HG03439 (cell line): Measurements from ENCODE around the gene RCAN3.
"Not testable (repeated sequence)": the region's sequence is repeated elsewhere in the genome, so short reads cannot be mapped to it uniquely, and the experiment has no call there.

ENCODE experiments used
- ATAC-seq: cut with Tn5 transposase; IDR thresholded peaks from one replicate; pipeline ENCODE4 v1.9.1; 2021; ENCODE audit warnings: mild to moderate bottlenecking, moderate library complexity; ENCODE audit not compliant: unreplicated experiment

Gene RCAN3

DNA sequence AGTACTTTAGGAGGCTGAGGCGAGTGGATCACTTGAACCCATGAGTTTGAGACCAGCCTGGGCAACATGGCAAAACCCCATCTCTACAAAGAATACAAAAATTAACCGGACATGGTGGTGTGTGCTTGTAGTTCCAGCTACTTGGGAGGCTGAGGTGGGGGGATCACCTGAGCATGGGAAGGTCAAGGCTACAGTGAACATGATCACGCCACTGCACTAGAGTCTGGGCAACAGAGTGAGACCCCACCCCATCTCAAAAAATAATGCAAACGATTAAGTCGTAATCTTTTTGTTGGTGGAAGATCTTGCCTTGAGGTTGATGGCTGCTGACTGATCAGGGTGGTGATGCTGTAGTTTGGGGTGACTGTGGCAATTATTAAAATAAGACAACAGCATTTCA, 6.3 kb downstream of the RCAN3 start:
- no peak for ATAC-seq

- no peak for ATAC-seq
These were observed 11.1 kb downstream of the RCAN3 start for GRCh38 chr1:24513706-24514105.

DNA sequence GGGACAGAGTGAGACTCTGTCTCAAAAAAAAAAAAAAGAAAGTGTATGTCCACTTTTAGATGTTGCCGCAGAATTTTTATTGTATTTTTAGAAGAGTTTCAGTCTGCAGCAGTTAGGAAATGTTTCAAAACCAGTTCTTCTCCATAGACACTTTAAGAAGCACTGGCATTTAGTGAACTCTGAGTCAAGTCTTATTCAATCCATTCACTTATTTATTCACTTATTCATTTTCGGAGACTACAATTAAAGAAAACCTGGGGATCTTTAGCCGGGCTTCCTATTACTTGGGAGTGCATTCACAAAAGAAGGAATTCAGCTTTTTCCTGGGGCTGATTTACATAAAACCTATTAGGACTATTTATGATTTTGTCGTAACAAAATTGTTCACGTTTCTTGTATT, 12.3 kb downstream of the RCAN3 start:
- no peak for ATAC-seq

GRCh38 chr1:24515671-24516209, 13.1 kb downstream of the RCAN3 start:
- not testable (repeated sequence) for ATAC-seq

GRCh38 chr1:24516506-24516905, 13.9 kb downstream of the RCAN3 start:
- no peak for ATAC-seq

DNA sequence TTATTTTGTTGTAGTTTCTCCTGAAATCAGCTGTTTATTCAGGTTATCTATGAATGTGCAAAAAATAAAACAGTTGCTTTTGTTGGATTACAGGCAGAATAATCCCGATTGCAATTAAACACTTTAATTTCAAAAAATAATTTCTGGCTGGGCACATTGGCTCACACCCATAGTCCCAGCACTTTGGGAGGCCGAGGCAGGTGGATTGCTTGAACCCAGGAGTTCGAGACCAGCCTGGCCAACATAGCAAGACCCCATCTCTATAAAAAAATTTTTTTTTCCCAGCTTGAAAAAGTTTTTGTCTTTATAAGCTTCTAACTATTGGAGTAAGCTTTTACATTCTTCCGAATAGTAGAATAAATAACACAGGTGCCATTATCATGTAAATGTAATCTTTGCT, 15.3 kb downstream of the RCAN3 start:
- no peak for ATAC-seq

DNA sequence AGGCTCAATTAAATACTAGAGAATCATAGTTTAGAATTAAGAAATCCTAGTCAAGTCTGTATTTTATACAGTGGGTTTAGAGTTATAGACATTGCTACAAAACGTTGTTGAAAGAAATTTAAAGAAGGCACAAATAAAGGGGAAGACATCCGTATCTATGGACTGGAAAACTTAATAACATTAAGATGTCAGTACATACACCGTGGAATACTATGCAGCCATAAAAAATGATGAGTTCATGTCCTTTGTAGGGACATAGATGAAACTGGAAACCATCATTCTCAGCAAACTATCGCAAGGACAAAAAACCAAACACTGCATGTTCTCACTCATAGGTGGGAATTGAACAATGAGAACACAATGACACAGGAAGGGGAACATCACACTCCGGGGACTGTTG, 17.6 kb downstream of the RCAN3 start:
- ATAC-seq = not testable (repeated sequence)

DNA sequence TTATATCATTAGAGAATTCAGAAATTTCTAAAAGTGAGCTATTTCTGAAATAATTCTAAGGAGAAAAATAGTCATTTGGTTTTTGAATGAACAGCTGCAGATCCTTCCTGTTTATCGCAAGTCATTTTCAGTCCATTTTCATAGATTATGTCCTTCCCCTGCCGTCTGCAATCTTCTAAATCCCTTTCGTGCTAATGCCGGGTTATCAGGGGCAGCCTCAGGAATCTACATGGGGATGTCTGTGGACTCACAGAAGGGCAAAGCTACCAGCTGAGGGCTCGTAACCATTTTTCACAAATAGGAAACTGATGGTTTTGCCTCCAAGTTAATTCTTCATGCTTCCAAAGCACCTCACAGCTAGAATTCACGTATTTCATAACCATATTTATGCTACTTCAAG, 23.0 kb downstream of the RCAN3 start:
- ATAC-seq = no peak

GRCh38 chr1:24526045-24526444, 23.4 kb downstream of the RCAN3 start:
- no peak for ATAC-seq

- no peak for ATAC-seq
These were observed 24.4 kb downstream of the RCAN3 start for GRCh38 chr1:24526940-24527542.

DNA sequence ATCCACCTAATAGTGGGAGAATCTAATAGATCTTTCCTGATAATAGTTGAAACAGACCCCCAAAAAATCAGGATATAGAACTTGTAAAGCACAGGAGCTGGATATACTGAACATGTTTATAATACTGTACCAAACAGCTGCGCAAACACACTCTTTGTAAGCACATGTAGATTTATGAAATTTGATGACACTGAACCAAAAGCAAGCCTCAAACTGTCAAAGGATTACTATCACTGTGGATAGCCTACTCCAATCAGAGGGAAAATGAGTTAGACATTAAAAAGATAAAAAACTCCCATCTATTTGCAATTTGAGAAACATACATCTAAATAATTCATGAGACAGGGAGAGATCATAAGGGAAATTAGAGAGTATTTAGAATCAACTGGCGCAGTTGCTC, 26.1 kb downstream of the RCAN3 start:
- ATAC-seq = no peak

DNA sequence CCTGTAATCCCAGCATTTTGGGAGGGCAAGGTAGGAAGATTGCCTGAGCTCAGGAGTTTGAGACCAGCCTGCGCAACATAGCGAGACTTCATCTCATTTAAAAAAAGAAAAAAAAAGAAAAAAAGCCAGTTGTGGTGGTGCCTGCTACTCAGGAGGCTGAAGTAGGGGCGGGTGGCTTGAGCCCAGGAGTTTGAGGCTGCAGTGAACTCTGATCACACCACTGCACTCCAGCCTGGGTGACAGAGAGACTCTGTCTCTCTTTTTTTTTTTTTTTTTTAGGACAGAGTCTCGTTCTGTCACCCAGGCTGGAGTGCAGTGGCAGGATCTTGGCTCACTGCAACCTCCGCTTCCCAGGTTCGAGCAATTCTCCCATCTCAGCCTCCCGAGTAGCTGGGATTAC, 26.7 kb downstream of the RCAN3 start:
- not testable (repeated sequence) for ATAC-seq

DNA sequence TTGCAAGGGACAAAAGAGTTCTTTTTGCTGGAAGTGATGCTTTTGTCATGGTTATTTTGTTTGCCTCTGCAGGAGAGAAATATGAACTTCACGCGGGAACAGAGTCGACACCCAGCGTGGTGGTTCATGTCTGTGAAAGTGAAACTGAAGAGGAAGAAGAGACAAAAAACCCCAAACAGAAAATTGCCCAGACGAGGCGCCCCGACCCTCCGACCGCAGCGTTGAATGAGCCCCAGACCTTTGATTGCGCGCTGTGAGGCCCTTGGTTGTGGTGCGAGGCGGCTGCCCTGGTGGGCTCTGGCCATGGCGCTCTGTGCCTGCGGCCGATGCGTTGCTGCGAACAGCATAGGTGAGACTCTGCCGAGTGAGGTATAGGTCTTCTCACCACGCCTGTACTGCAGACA, 32.4 kb downstream of the RCAN3 start:
- ATAC-seq = peak; percentile 56

DNA sequence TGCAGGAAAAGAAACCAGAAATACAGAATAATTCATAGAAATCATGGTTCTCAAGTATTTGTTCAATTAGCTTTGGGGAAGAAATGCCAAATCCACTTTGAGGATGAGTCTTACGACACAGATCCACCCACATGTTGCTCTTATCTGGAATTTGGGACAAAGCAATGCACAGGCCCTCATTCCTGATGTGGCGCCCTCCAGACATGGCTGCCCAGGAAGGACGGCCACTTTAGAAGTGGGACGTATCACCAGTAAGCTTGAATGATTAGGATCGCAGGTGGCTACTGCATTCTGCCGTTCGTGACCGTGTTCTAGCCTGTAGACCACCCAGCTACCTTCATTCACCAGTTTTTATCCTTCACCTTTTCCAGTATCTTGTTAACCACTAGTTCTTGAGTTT, 33.1 kb downstream of the RCAN3 start:
- no peak for ATAC-seq

- peak; percentile 62 for ATAC-seq
These were observed 33.8 kb downstream of the RCAN3 start for GRCh38 chr1:24536391-24536840.

DNA sequence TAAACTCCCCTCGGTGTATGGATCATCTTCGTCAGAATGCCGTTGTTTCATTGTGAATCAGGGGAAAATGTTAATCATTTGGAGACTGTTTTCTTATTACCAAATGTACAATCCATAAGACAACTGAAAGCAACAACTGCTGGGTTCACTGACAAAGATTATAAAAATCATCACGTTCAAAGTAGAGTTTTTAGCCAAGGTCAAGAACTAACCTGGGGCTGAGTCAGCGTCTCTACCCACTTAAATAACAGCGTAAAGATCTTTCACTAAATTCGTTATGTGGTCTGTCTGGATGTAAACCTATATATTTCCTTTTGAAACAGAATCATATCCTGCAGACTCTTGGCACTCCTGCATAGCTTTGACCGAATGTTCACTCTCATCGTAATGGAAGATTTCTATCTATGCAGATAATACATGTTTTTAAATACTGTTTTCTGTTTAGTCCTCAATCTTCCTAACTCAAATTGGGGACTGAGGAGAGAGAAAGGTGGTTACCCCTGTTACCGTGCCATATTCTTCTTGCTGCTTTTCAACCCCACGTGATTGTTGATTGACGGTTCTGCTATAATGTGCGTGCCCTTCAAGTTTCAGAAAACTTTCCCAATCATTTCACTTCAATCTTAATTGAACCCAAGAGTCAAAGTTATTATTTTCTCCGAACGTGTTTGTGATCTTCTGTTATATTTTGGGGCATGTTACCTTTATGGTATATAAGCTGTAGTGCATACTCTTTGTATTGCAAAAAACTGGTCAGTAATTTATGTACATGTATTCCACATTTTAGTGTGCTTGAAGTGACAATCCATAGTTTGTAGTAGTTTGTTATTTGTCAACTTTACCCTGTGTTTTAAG, 37.6 kb downstream of the RCAN3 start:
- no peak for ATAC-seq

DNA sequence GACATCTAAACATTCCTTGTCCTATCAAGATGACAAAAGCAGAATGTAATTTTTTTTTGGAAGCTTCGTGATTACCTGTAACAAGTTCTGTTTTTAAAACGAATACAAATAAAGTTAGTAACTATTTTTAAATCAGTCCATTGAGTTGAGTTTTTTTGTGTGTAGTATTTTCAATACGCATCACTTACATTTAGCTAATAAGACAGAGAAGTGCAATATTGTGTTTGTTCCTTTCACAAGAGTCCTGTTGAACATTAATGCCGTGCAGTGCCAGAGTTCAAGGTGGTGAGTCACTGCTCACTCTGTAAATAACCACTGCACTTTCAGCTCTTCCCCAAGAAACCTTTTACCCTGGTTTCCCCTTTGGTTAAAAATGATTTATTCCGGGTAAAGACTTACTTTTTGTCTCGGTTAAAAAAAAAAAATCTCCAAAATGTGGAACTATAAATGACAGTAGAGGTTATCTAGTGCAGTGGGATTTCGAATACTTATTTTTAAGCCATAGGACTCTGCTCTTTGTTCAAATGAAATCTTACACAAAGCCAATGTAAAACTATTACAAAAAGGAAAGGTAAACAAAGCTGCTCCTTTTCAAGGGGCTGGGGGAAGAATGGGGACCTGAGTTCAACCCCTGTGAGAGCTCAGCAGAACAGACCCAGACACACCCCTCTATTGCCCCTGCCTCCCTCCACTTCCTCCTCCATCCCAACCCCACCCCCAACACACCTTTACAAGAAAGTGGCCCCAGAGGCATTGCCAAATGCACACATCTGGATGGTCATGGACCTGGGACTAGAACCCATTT, 38.5 kb downstream of the RCAN3 start:
- no peak for ATAC-seq

DNA sequence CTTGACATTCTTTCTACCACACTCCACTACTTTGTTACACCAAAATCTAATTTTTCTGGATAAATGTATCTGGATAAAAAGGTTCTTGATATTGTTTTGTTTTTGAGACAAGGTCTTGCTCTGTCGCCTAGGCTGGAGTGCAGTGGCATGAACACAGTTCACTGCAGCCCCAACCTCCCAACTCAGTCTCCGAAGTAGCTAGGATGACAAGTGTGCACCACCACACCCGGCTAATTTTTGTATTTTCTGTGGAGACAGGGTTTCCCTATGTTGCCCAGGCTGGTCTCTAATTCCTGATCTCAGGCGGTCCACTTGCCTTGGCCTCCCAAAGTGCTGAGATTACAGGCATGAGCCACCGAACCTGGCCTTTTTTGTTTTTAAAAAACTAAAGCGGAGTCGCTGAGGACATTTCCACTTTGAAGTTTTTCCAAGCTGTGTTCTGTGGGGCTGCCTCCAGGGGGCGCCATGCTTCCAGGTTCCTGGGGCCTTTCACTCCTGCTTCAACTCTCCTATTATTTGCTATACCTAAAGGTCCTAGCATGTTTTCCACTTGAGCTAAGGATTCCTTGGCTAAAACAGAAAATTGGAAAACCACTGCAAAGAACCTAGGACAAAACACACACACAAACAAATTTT, 39.2 kb downstream of the RCAN3 start:
- ATAC-seq = no peak

DNA sequence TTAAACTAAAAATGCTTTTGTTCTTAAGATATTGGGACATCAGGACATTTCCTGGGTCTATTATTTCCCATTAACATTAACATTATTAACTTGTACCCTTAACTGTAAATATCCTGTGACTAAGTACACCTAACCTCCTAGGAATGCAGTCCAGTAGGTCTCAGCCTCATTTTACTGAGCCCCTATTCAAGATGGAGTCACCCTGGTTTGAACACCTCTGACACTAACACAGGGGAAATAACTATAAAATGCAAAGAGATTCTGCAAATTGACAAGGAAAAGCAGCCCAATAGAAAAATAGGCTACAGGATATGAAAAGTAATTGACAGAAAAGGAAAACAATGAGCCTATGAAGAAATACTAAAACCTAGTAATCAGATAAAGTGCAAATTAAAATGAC, 41.6 kb downstream of the RCAN3 start:
- no peak for ATAC-seq

DNA sequence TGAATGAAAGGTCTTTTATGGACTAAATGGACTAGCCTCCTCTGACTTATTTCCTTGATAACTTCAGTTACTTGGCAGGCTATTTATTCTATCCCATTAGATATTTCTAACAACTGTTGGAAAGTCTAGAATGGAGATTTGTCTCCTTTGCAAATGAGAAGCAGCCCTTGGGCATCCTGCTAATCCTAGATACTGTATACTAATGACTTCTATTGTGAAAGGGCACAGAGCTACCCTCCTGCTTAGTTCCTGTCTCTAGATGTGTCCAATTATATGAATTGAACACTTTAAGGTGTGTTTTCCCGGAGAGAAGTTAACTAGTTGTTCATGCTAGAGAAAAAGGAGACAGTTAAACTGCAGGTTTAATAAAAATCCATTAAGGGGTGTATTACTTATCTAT, 43.0 kb downstream of the RCAN3 start:
- no peak for ATAC-seq

GRCh38 chr1:24547195-24547594, 44.6 kb downstream of the RCAN3 start:
- no peak for ATAC-seq
